Keratinocyte (primary cell): ENCODE results near the gene GPC5. TPM values are rescaled to one million over a fixed set of nuclear protein-coding genes. Genes with fewer than 3 reads are reported as not detected.

Experiments
- DNase-seq: peaks from one replicate; pipeline ENCODE4 v3.0.0-alpha.2; 2011; ENCODE audit warnings: low read depth, missing footprints, low spot score
- FAIRE-seq: peaks from 2 replicates; lab custom pipeline; 2011; peaks lifted over from hg19 to GRCh38; lab: Jason Lieb, UNC
- H2AFZ ChIP-seq: 2 replicates; pipeline ENCODE4 v1.6.0; 2012; ENCODE audit warnings: low read length, control low read depth, inconsistent platforms; ENCODE audit not compliant: control insufficient read depth
- H3K27ac ChIP-seq: 2 replicates; pipeline ENCODE4 v1.5.1; 2011; ENCODE audit warnings: low read length; ENCODE audit not compliant: control insufficient read depth, insufficient read depth
- H3K27me3 ChIP-seq: 3 replicates; pipeline ENCODE4 v1.6.0; 2011; ENCODE audit warnings: low read length; ENCODE audit not compliant: control insufficient read depth, insufficient read depth; ENCODE audit errors: extremely low read depth
- H3K36me3 ChIP-seq, 2 experiments: 2 replicates in 1 of 2; 3 replicates in 1 of 2; pipeline ENCODE4 v1.5.1; 2011; ENCODE audit warnings: low read length in 2 of 2, mild to moderate bottlenecking in 1 of 2; ENCODE audit not compliant: control insufficient read depth in 2 of 2, insufficient read depth in 2 of 2; ENCODE audit errors: extremely low read depth in 1 of 2
- H3K4me1 ChIP-seq: 3 replicates; pipeline ENCODE4 v1.5.1; 2011; ENCODE audit warnings: low read length; ENCODE audit not compliant: control insufficient read depth, insufficient read depth; ENCODE audit errors: extremely low read depth
- H3K4me2 ChIP-seq: 3 replicates; pipeline ENCODE4 v1.6.0; 2011; ENCODE audit warnings: low read depth, low read length; ENCODE audit not compliant: control insufficient read depth, insufficient read depth; ENCODE audit errors: extremely low read depth
- H3K4me3 ChIP-seq, 3 experiments: fragments of 200-600 bp in 1 of 3; sonication (generic) in 1 of 3; 2 replicates in 2 of 3; 3 replicates in 1 of 3; pipeline ENCODE4 v1.5.1; 2011 to 2016; ENCODE audit warnings: low read length in 3 of 3, mild to moderate bottlenecking in 3 of 3, control low read depth in 2 of 3, inconsistent platforms in 1 of 3, low read depth in 1 of 3, mixed read lengths in 1 of 3, mixed run types in 1 of 3, moderate library complexity in 1 of 3; ENCODE audit not compliant: control insufficient read depth in 2 of 3, insufficient read depth in 2 of 3; ENCODE audit errors: extremely low read depth in 1 of 3
- H3K79me2 ChIP-seq: 2 replicates; pipeline ENCODE4 v1.6.0; 2012; ENCODE audit warnings: low read length; ENCODE audit not compliant: control insufficient read depth, insufficient read depth
- H3K9ac ChIP-seq: 3 replicates; pipeline ENCODE4 v1.6.0; 2011; ENCODE audit warnings: low read length; ENCODE audit not compliant: control insufficient read depth, insufficient read depth; ENCODE audit errors: extremely low read depth
- H3K9me1 ChIP-seq: 3 replicates; pipeline ENCODE4 v1.6.0; 2011; ENCODE audit warnings: low read length; ENCODE audit not compliant: control insufficient read depth, insufficient read depth; ENCODE audit errors: extremely low read depth
- H3K9me3 ChIP-seq: 2 replicates; pipeline ENCODE4 v1.5.1; 2012; ENCODE audit warnings: low read depth, low read length; ENCODE audit not compliant: control insufficient read depth
- H4K20me1 ChIP-seq: 3 replicates; pipeline ENCODE4 v1.6.0; 2011; ENCODE audit warnings: low read length; ENCODE audit not compliant: control insufficient read depth, insufficient read depth; ENCODE audit errors: extremely low read depth
- CTCF ChIP-seq, 3 experiments: IDR thresholded peaks in 1 of 3; conservative IDR thresholded peaks in 1 of 3; optimal IDR thresholded peaks in 1 of 3; 2 replicates in 2 of 3; 3 replicates in 1 of 3; pipeline versions ENCODE3 to v1.5.1; 2011; ENCODE audit warnings: low read length in 3 of 3, mild to moderate bottlenecking in 3 of 3, moderate library complexity in 2 of 3, control low read depth in 1 of 3, inconsistent platforms in 1 of 3; ENCODE audit not compliant: insufficient read depth in 2 of 3; ENCODE audit errors: extremely low read depth in 1 of 3
- EZH2 ChIP-seq: IDR thresholded peaks from one replicate; pipeline ENCODE4 v1.6.1; 2012; ENCODE audit warnings: inconsistent platforms, mild to moderate bottlenecking, low read length, moderate library complexity
- dilution Hi-C: fragments of 300-500 bp; cut with MboI; formaldehyde crosslinking; loops from one replicate; pipeline ENCODE4 v1.7.0; 2020; ENCODE audit warnings: low sequenced_read_pairs; ENCODE audit not compliant: extremely low pct_ligation_motif_present
- polyA plus RNA-seq, 5 experiments: library from polyadenylated mRNA; depleted of rRNA in 3 of 5; stranded (reverse) in 3 of 5; stranded (forward) in 1 of 5; unstranded in 1 of 5; fragments of >200 nt; gene quantifications; 1 replicate in 1 of 5; 2 replicates in 3 of 5; 3 replicates in 1 of 5; pipeline versions ENCODE4 v1.2.1 to v1.2.3, GENCODE V29; 2011 to 2012; ENCODE audit warnings: missing spikeins in 2 of 5, low read depth in 1 of 5, low replicate concordance in 1 of 5

Gene GPC5
- polyA plus RNA-seq, 1 donor (not counting 4 experiments of a cell fraction or from before 2014, with no cell fraction given), result 0.10 TPM

GRCh38 chr13:91660076-91660415 lies 261.6 kb downstream of the GPC5 start:
- DNase-seq (no peak), FAIRE-seq (no peak)
- no peaks in the 10 kb centered on the region for H3K9me3 ChIP-seq
- no peaks in the 10 kb centered on the region for H3K36me3 ChIP-seq
- no peaks in the 10 kb centered on the region for H4K20me1 ChIP-seq
- H3K27me3 ChIP-seq, result no peaks in the 10 kb centered on the region
- H3K4me2 ChIP-seq, result no peak overlapping the region
- no peaks in the 10 kb centered on the region for H3K79me2 ChIP-seq
- H3K4me3 ChIP-seq, result no peak overlapping the region
- dilution Hi-C loops, result no loop called here
- H3K9ac ChIP-seq, result no peak overlapping the region
- no peak overlapping the region for H2AFZ ChIP-seq
- H3K27ac ChIP-seq, result no peak overlapping the region
- no peaks in the 10 kb centered on the region for H3K4me1 ChIP-seq
- TF ChIP-seq EZH2 (no peak), CTCF (optimal IDR thresholded peaks at IDR 0.05 in 1 of 3, IDR thresholded peaks at IDR 0.05 in 1 of 3, conservative IDR thresholded peaks at IDR 0.05 in 1 of 3; ENCODE audit: extremely low read depth in 1 of 3, insufficient read depth in 2 of 3, low read length in 3 of 3) (no peak)
- H3K9me1 ChIP-seq, result no peaks in the 10 kb centered on the region

GRCh38 chr13:91661692-91662490 lies 263.5 kb downstream of the GPC5 start:
- dilution Hi-C loops, result no loop called here
- no peaks in the 10 kb centered on the region for H3K4me1 ChIP-seq
- no peaks in the 10 kb centered on the region for H3K27me3 ChIP-seq
- H3K4me3 ChIP-seq, result no peak overlapping the region
- DNase-seq (no peak), FAIRE-seq (no peak)
- H3K27ac ChIP-seq, result no peak overlapping the region
- no peaks in the 10 kb centered on the region for H3K9me1 ChIP-seq
- no peaks in the 10 kb centered on the region for H3K36me3 ChIP-seq
- no peak overlapping the region for H2AFZ ChIP-seq
- TF ChIP-seq EZH2, result no peak
- no peak for TF ChIP-seq CTCF (optimal IDR thresholded peaks at IDR 0.05 in 1 of 3, IDR thresholded peaks at IDR 0.05 in 1 of 3, conservative IDR thresholded peaks at IDR 0.05 in 1 of 3; ENCODE audit: extremely low read depth in 1 of 3, insufficient read depth in 2 of 3, low read length in 3 of 3)
- no peak overlapping the region for H3K9ac ChIP-seq
- no peaks in the 10 kb centered on the region for H4K20me1 ChIP-seq
- H3K4me2 ChIP-seq, result no peak overlapping the region
- no peaks in the 10 kb centered on the region for H3K79me2 ChIP-seq
- H3K9me3 ChIP-seq, result no peaks in the 10 kb centered on the region
